AG04450 (cell line): ENCODE results near the gene TSHZ2. TPM values are rescaled to one million over a fixed set of nuclear protein-coding genes. Genes with fewer than 3 reads are reported as not detected.

ENCODE experiments used
- CTCF ChIA-PET: fragments of 300-600, 350-600 bp; formaldehyde crosslinking; extraction: SDS; loops from one replicate; lab custom pipeline; 2022; ENCODE audit warnings: antibody characterized with exemption, inconsistent platforms; lab: Charles Lee
- POLR2A ChIA-PET: fragments of 350-600 bp; formaldehyde crosslinking; extraction: SDS; loops from one replicate; lab custom pipeline; 2021; ENCODE audit warnings: antibody characterized with exemption, inconsistent platforms; lab: Yijun Ruan, JAX
- DNase-seq: peaks from one replicate; pipeline ENCODE4 v3.0.0-alpha.2; 2011; ENCODE audit warnings: low read depth, low spot score
- H3K27ac ChIP-seq: one replicate; pipeline ENCODE4 v1.5.1; 2012; ENCODE audit warnings: low read depth, low read length, control low read depth
- H3K27me3 ChIP-seq: one replicate; pipeline ENCODE4 v1.6.0; 2012; ENCODE audit warnings: low read length; ENCODE audit not compliant: control insufficient read depth, insufficient read depth
- H3K4me3 ChIP-seq: 2 replicates; pipeline ENCODE4 v1.5.1; 2011; ENCODE audit warnings: mild to moderate bottlenecking, low read depth, low read length, control low read depth
- H3K9me3 ChIP-seq: 2 replicates; pipeline ENCODE4 v1.5.1; 2012; ENCODE audit warnings: low read length; ENCODE audit not compliant: control insufficient read depth, insufficient read depth
- polyA plus RNA-seq: library from polyadenylated mRNA; depleted of rRNA; stranded (reverse); fragments of >200 nt; gene quantifications from 2 replicates; pipeline ENCODE4 v1.2.3, GENCODE V29; 2011
- TF ChIP-seq, protein P1 (sequence below): IDR thresholded peaks from 2 replicates; pipeline ENCODE4 v1.5.1; 2011; ENCODE audit warnings: low read depth, low read length, control low read depth, inconsistent platforms

The TSHZ2 gene
- polyA plus RNA-seq, 1 experiment, result not detected

GRCh38 chr20:53070224-53070623 lies 98.1 kb downstream of the TSHZ2 start:
- POLR2A ChIA-PET, result no interaction called here
- Histone ChIP-seq H3K9me3 (no peaks in the 10 kb centered on the region), H3K27ac (no peak overlapping the region), H3K4me3 (no peak overlapping the region), H3K27me3 (no peaks in the 10 kb centered on the region)
- DNase-seq, result no peak
- TF ChIP-seq, protein P1, sequence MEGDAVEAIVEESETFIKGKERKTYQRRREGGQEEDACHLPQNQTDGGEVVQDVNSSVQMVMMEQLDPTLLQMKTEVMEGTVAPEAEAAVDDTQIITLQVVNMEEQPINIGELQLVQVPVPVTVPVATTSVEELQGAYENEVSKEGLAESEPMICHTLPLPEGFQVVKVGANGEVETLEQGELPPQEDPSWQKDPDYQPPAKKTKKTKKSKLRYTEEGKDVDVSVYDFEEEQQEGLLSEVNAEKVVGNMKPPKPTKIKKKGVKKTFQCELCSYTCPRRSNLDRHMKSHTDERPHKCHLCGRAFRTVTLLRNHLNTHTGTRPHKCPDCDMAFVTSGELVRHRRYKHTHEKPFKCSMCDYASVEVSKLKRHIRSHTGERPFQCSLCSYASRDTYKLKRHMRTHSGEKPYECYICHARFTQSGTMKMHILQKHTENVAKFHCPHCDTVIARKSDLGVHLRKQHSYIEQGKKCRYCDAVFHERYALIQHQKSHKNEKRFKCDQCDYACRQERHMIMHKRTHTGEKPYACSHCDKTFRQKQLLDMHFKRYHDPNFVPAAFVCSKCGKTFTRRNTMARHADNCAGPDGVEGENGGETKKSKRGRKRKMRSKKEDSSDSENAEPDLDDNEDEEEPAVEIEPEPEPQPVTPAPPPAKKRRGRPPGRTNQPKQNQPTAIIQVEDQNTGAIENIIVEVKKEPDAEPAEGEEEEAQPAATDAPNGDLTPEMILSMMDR, result no peak
- CTCF ChIA-PET, result no interaction called here

DNA sequence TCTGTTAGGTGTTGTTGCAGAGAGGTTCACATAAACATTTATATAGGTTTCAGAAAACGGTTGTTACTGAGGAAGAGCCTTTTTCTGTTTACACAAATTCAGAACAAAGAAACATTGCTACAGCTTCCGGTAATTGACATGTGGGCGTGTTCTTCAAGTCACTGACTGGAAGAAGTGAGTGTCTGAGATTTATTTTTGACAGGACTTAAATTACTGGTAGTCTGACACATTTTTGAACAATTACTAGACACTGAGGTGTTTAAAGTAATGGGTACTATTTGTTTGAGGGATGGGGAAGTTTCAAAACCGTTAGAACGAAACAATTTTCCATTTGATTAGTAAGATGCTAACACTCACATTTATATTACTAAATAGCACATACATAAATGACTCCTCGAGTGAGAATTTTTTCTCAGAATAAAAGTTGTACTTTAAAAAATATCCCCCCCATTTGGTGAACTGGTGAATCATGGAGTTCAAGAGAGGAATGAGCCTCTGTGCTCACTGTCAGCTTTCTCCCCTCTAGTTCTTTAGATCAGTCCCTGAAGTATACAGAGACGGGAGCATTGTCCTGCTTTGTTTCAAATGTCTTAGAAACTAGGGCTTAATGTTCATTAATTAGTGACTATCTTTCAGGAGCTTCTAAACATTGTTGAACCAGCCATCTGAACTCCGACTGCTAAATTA lies 98.7 kb downstream of the TSHZ2 start:
- no peak for DNase-seq
- H3K27me3 ChIP-seq, result no peaks in the 10 kb centered on the region
- no peak overlapping the region for H3K27ac ChIP-seq
- CTCF ChIA-PET, result no interaction called here
- H3K4me3 ChIP-seq, result no peak overlapping the region
- H3K9me3 ChIP-seq, result no peaks in the 10 kb centered on the region
- TF ChIP-seq, protein P1, result no peak
- POLR2A ChIA-PET, result no interaction called here

GRCh38 chr20:53071833-53072232 lies 99.7 kb downstream of the TSHZ2 start:
- Histone ChIP-seq H3K9me3 (no peaks in the 10 kb centered on the region), H3K27me3 (no peaks in the 10 kb centered on the region), H3K4me3 (no peak overlapping the region), H3K27ac (no peak overlapping the region)
- ChIA-PET CTCF (no interaction called here), POLR2A (no interaction called here)
- no peak for DNase-seq
- TF ChIP-seq, protein P1, result no peak

DNA sequence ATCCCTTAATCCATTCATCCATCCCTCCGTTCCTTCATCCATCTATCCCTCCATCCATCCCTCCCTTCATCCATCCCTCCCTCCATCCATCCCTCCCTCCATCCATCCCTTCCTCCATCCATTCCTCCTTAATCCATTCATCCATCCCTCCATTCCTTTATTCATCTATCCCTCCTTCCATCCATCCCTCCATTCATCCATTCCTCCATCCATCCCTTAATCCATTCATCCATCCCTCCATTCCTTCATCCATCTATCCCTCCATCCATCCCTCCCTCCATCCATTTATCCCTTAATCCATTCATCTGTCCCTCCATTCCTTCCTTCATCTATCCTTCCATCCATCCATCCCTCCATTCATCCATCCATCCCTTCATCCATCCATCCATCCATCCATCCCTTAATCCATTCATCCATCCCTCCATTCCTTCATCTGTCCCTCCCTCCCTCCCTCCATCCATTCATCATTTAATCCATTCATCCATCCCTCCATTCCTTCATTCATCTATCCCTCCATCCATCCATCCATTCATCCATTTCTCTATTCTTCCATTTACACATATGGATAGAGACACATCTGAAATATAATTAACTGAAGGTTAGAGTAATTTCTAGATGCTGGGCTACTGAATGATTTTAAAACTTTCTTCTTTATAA lies 100.9 kb downstream of the TSHZ2 start:
- Histone ChIP-seq H3K9me3 (no peaks in the 10 kb centered on the region), H3K4me3 (no peak overlapping the region), H3K27me3 (no peaks in the 10 kb centered on the region), H3K27ac (no peak overlapping the region)
- ChIA-PET POLR2A (no interaction called here), CTCF (no interaction called here)
- DNase-seq, result no peak
- TF ChIP-seq, protein P1, result no peak

DNA sequence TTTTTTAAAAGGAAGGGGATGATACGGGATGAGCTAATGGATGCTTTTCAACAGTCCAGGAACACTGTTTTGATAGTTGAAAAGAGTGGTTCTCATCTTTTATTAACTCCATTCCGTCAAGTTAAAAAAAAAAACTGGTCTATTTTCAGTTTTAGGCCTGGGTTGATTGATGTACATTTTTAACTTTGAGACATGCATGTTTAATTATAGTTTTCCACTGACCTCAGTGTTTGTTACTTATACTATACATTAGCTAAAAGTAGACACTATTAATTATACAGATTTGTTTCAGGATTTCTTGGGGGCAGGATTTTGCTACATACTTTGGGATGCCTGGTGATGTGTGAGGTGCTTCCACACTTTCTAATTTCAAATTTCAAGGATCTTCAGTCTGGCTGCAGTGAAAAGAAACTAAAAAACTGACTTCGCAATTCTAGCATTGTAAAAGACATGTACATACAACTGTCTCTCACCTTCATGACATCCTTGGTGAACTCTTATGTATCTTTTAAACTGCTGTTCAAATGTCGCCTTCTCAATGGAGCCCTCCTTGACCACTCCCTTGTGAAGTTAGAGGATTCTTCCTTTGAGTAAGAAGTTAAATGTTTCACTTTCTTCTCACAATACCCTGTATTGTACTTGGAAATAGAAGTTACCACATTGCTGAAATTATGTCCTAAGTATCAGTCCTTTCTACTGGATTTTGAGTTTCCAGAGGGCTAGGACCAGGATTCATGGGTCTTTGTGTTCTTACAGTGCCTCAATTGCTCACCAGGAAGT lies 101.7 kb downstream of the TSHZ2 start:
- H3K27me3 ChIP-seq, result no peaks in the 10 kb centered on the region
- no peak for DNase-seq
- H3K27ac ChIP-seq, result no peak overlapping the region
- H3K9me3 ChIP-seq, result no peaks in the 10 kb centered on the region
- ChIA-PET CTCF (no interaction called here), POLR2A (no interaction called here)
- TF ChIP-seq, protein P1, result no peak
- no peak overlapping the region for H3K4me3 ChIP-seq
